ENCODE data around the gene FLT3.
"Not testable (repeated sequence)": the region's sequence is repeated elsewhere in the genome, so short reads cannot be mapped to it uniquely, and the experiment has no call there.

Gene FLT3

DNA sequence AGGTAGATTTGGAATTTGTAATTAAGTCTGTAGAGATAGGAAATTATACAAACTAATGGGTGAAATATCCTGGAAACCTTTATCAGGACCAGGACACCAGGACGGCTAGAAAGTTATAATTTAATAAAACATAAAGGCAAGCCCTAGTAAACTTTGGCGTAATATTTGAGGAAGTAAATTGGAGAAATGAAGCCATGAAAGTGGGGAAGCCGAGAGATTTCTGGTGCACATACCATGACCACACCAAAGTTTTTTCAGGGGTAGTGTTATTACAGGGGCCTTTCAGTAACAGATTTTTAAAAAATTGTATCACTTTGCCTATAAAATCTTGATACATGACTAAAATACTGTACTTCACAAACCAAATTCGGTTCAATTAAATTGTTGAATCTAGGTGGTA, 57.2 kb downstream of the FLT3 start:
- no peak for DNase-seq

GRCh38 chr13:28041501-28041900, 58.9 kb downstream of the FLT3 start:
- DNase-seq, result no peak

DNA sequence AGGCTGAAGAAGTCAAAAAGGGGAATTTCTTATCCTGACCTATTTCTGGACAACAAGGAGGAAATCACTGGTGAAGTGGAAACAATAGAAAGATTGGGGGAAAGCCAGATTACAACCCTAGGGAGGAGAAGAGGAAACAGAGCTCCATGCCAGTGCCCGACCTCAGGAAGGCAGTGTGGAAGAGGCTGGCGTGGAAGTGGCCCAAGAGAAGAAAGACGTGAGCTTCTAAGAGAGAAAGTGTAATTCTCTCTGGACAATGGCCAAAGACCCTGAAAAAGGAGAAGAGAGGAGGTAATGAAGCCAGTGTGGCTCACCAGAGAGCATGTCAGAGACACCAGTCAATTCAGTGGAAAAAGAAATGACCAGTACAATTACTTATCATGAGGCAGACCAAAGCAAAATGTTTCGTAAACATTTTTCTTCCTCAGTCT, 59.3 kb downstream of the FLT3 start:
- no peak for DNase-seq

DNA sequence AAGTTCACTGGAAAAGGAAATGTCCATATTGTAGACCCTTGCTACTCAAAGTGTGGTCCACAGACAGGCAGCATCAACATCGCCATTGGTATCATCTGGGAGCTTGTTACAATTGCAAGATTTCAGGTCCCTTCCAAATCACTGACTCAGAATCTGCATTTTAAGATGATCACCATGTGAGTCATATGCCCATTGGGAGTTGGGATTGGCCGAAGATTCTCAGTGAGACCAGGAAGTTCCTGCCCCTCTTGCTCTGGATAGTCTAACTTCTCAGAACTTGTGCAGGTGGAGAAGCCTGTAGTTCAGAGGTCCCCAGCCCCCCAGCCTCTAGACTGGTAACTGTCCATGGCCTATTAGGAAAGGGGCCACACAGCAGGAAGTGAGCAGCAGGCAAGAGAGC, 63.0 kb downstream of the FLT3 start:
- DNase-seq, result no peak

- no peak for DNase-seq
Measured at GRCh38 chr13:28035146-28035782, 65.1 kb downstream of the FLT3 start.

GRCh38 chr13:28033894-28034655, 66.3 kb downstream of the FLT3 start:
- no peak for DNase-seq

DNA sequence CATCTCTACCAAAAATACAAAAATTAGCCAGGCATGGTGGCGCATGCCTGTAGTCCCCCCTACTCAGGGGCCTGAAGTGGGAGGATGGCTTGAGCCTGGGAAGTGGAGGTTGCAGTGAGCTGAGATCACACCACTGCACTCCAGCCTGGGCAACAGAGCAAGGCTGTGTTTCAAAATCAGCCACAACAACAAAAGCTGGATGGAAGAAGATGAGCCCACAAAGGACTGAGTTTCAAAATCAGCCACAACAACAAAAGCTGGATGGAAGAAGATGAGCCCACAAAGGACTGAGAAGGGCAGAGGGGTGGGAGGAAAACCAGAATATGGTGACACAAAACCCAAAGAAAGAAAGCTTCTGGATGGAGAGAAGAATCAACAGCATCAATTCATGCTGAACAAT, 67.9 kb downstream of the FLT3 start:
- DNase-seq, result not testable (repeated sequence)

DNA sequence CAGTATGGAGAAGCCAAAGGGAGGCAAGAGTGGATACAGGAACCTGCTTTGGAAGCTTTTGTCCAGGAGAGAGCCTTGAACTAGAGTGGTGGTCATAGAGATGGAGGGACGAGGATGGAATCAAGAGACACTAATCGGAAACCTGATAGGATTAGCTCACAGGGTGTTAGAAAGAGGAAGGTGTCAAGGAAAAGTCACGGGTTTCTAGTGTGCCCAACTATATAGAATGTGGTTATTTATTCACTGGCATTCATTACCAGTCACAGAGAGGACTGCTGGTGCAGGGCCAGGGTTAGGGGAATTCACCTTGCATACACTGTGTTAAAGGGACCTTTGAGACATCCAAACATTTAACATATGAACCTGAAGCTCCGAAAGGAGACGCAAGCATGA, 68.5 kb downstream of the FLT3 start:
- DNase-seq, result no peak

GRCh38 chr13:28031220-28031895, 69.0 kb downstream of the FLT3 start:
- DNase-seq, result no peak

GRCh38 chr13:28027607-28028364, 72.6 kb downstream of the FLT3 start:
- DNase-seq, result no peak

- no peak for DNase-seq
Measured at GRCh38 chr13:28027071-28027470, 73.3 kb downstream of the FLT3 start.

DNA sequence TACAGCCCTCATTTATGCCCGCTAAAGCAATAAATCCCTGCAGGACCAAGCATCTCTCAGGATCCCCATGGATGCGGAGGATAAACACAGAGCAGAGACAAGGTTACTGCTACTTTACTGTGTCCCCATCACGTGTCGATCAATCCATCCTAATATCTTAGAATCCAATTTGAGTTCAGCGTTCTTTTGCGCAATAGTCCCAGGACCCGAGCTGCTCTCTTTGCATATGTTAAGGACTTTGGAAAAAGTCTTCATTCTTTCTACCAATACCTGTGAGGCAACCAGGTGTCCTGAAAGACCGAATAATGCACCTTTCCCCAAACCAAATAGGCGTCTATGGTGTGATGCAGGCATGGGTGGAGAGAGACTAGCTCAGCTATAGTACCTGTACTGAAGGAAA, 73.9 kb downstream of the FLT3 start:
- no peak for DNase-seq

DNA sequence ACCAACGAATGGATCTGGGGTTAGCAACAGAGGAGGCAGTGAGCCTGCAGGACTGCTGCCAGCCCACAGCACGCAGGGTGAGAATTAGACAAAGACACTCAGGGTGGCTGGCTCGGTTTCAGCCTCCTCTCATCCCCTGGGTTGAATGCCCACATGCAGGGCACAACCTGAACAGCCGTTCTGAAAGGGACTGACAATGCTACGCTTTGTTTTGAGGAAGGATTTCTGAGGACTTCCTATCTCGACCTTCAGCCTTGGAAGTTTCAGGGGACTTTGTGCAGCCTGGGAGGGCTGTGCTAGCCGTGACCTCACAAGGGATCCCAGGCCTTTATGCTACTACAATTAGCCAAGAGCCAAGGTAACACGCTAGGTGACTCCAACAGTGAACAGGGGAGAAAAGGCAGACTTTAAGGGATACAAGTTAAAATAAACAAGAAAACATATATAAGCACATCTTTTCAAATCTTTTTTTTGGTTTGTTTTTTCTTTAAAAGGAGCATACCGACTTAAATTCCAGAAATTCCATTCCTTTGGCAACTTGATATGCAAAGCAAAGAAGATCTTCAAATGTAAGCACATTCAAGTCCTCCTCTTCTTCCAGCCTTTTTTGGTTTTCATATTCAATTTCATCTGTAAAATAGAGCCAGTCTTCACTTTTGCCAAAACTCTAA, 77.4 kb downstream of the FLT3 start:
- no peak for DNase-seq

GRCh38 chr13:28014301-28014700, 86.1 kb downstream of the FLT3 start:
- DNase-seq, result no peak

GRCh38 chr13:28013482-28013881, 86.9 kb downstream of the FLT3 start:
- DNase-seq, result no peak

DNA sequence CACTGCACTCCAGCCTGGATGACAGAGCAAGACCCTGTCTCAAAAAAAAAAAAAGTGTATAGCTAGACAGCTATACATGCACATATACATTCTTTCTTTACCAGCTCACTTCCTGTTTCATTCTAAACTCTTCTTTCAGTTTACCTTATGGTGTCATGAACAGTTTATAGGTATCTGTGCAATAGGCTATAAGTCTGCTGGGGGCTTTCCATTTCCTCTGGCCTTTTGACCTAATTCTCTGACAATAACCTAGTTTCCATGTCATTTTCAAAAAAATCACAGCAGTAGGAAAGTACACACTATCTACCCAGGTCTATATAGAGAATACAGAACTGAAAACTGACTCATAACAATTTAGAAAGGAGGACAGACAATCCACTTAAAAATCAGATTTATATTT, 87.5 kb downstream of the FLT3 start:
- no peak for DNase-seq

- no peak for DNase-seq
Measured at GRCh38 chr13:28012383-28012782, 88.0 kb downstream of the FLT3 start.

- no peak for DNase-seq
Measured at GRCh38 chr13:28010046-28010445, 90.3 kb downstream of the FLT3 start.

DNA sequence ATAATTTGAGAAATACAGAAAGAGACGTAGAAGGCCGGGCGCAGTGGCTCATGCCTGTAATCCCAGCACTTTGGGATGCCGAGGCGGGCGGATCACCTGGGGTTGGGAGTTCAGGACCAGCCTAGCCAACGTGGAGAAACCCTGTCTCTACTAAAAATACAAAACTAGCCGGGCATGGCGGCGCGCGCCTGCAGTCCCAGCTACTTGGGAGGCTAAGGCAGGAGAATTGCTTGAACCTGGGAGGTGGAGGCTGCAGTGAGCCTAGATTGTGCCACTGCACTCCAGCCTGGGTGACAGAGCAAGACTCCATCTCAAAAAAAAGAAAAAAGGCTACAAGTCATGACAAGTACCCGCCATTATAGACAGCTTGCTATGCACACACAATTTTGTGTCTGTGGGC, 95.4 kb downstream of the FLT3 start:
- DNase-seq, result not testable (repeated sequence)

DNA sequence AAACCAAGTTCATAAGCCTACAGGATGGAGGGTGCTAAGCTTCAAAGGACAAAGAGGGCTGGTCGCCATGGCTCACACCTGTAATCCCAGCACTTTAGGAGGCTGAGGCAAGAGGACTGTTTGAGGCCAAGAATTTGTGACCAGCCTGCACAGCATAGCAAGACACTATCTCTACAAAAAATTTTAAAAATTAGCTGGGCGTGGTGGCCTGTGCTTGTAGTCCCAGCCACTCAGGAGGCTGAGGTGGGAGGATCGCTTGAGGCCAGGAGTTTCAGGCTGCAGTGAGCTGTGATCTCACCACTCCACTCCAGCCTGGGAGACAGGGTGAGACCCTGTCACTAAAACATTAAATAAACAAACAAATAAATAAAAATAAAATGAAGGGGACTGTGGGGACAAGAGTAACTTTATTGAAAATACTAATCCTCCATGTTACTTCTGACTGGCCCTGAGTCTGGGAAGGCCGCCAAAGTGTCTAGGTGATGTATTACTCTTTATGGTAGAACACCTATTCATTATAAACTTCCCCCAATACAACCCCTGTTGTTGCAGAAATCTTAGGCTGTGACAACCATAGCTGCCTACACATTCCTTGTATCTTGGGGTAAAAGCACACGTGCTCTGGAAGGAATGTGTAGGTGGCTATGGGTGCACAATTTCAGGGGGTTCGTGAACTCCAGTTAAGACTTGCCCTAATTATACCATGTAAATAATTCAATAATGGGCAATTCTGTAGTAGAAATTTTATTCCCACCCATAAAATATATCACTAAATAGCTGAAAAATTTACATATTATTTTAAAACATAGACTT, 97.3 kb downstream of the FLT3 start:
- DNase-seq, result no peak

DNA sequence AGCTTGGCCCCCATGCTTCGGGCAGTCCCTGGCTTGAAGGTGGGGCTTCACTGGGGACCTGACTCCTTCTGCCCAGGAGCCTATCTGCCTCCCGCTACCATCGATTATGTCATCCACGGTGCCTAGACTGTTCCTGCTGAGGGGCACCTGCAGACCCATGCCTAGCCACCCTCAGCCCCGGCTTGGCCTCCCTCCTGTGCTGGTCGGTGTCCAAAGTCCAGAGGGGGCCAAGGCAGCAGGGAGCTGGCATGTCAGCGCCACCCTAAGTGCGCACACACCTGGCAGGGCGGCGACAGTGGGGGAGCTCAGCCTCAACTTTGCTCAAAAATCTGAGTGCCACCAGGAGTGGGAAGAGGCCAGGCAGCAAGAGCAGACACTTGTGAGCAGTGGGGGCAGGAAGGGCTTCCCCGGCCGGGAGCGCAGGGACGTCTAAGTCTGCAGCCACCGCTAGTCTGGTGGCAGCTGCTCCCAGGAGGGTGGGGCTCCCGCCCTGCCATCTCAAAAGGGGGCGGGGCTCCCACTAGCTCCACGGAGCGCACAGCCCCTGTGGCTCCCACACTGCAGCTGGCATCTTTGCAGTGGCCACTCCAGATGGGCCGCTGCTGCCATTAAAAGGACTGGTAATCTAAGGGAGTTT, 98.4 kb downstream of the FLT3 start:
- DNase-seq, result no peak
